Stimulated activated CD4-positive, alpha-beta T cell treated with anti-CD3 and anti-CD28 coated beads, Interleukin-4, amount 100 ng/mL, for 4 hours (primary cell): ENCODE data around the gene SFXN5.
"Not testable (repeated sequence)": the region's sequence is repeated elsewhere in the genome, so short reads cannot be mapped to it uniquely, and the experiment has no call there.

Source experiments
- DNase-seq, 2 experiments: peaks; one replicate each; pipeline ENCODE4 v3.0.0-alpha.2; 2020

Gene SFXN5

DNA sequence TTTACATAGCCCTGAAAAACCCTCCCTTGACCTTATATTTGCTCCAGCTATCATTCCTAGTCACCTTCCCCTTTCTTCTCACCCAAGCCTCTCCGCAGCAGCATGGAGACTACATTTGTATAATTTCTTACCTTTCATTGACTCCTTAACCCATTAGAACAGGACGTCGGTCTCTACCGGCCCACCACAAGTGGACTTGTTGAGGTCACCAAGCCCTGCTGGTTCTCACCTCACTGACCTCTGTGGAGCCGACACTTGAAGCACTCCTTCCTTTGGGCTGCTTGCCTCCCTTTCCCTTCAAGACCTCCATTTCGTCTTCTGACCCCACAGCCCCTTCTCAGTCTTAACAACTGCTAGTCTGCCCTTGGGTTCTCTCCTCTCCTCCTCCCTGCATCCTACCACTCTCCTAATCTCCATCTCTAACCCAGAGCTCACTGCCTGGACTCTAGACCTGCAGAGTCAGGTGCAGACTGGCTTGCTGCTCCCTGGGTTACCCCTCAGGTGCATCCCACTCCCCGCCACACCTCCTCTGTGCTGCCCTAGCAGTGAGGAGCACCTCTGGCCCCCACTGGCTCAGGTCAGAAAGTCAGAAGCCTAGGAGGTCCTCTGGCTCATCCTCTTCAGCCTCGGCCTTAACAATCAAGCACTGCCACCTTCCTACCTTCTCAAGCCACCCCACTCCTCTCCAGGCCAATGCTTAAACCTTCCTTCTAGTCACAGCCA, 5.3 kb upstream of the SFXN5 start:
- DNase-seq, result no peak

DNA sequence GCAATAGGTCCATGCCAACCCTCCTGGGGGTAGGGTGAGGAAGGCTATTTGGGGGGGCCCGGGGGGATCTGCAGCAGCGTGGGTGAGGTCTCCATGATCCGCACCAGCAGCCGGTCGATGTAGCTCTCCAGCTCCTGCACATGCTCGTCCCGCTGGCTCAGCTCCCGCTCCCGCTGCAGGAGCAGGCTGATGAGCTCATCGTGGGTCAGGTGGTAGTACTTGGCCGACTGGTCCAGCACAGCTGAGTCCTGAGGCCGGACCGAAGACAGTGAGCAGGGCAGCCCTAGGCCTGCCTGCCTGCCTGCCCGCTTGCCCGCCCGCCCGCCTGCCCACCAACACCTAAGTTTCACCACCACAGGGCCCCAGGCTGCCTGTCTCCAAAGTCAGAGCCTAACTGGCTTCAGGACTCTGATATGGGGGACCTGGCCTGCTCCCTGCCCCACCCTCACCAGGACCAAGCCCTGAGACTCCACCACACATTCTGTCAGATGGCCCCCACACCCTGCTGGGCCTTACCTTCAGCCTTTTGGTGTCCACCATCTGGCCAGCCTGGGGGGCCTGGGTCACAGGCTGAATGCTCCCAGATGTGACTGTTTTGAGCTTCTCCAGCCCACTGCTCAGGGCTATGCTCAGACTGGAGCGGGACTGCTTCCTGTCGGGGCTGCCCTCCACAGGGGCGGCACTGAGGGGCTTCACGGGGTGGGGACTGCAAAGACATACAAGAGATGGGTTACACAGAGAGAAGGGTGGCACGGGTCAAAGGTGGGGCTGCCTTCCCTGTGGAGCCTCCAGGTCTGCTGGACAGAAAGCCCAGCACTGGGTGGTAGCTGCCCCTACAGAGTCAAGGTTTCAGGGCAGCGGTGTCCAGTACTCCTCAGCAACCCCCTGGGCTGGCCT, 4.2 kb upstream of the SFXN5 start:
- no peak for DNase-seq

GRCh38 chr2:73074110-73075069, 2.9 kb upstream of the SFXN5 start:
- no peak for DNase-seq

DNA sequence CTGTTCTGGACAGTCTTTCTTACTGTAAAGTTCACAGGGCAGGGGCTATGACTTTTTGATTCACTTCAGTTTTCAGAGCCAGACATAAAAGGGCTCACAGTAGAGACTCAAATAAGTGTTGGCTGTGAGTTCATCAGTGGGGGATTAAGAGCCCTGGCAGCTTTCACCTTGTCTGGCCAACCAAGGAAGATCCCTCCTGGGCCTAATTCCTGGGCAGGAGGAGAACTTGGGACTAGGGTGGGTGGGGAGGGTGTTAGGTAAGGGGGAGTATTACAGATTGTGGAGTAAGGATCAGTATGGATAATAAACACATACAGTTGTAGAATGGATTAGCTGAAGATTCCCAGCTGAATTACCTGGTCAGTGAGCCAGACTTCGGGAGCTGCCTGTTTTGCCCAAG, 904 bp upstream of the SFXN5 start:
- DNase-seq, result no peak

DNA sequence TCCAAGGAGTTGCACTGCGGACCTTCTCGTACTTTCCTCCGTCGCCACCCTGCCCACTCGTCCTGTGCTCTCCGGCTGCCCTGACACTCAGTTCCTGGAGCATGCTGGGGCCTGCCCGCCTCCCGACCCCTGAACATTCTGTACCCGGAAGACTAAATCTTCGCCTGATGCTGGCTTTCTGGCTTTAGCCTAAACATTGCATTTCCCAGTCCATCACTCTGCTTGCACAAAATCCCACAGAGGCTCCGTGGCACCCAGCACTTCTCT, 550 bp upstream of the SFXN5 start:
- DNase-seq, result peak; percentile 2 to 6

GRCh38 chr2:73070643-73071359, 711 bp downstream of the SFXN5 start:
- DNase-seq, result peak; percentile 24 to 51

- DNase-seq, result no peak
Observed at GRCh38 chr2:73069855-73070642, 1.5 kb downstream of the SFXN5 start.

GRCh38 chr2:73069041-73069854, 2.3 kb downstream of the SFXN5 start:
- DNase-seq, result no peak

DNA sequence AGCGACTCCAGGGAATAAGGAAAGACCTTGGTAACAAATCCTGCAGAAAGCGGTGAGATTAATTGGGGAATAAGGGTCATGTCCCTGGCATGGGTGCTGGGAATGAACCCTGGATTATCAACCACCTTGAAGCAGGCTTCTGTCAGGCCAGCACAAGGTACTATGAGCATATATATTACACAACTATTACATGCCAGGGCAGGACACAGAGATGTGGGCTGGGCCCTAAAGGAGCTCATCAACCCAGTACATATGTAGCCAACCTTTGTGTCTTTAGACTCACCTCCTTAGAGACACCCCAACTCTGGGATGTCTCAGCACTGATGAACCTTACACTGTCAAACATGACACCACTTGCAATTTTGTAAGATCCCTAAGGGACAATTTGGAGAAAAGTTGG, 3.4 kb downstream of the SFXN5 start:
- DNase-seq, result no peak

- no peak for DNase-seq
Observed at GRCh38 chr2:73067043-73067442, 4.5 kb downstream of the SFXN5 start.

GRCh38 chr2:73065070-73065469, 6.4 kb downstream of the SFXN5 start:
- not testable (repeated sequence) for DNase-seq

DNA sequence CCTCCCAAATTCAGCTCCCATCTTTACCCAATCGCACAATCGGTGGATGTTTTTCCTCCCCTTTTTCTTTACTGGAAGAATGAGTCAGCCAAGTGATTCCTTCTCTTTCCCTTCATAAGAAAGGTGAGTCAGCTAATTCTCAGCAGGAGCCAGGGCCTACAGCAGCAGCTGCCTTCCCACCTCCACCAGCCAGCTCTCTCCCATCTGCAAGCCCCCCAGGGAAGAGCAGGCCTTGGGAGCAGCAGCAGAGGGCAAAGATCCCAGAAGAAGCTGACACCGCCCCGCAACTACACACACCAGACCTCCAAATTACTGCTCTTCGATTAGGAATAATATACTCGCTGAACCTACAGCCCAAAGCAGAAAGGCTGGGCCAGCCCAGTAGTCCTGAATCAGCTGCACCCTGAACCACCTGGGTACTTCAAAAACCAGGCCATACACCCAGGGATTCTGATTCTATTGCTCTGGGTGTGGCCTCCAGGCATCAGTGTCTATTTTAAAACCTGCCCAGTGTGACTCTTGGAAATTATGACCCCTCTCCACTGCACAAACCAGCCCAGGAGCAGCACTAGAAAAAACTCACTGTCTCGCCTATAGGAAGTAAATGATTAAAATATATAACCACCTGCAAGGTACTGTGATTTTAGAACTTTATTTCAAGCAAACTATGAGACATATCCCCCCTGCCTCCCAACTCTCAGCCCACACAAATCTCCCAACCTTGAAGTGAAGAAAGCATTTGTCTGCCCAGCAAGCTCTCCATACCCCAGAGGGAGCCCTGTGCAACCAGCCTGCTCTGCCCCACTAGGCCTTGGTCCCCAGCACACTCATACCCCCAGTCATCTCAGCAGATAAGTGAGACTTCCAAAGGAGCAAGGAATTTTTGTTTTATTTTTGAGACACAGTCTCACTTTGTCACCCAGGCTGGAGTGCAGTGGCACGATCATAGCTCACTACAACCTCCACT, 7.3 kb downstream of the SFXN5 start:
- no peak for DNase-seq

GRCh38 chr2:73063472-73063871, 8.0 kb downstream of the SFXN5 start:
- DNase-seq, result no peak

DNA sequence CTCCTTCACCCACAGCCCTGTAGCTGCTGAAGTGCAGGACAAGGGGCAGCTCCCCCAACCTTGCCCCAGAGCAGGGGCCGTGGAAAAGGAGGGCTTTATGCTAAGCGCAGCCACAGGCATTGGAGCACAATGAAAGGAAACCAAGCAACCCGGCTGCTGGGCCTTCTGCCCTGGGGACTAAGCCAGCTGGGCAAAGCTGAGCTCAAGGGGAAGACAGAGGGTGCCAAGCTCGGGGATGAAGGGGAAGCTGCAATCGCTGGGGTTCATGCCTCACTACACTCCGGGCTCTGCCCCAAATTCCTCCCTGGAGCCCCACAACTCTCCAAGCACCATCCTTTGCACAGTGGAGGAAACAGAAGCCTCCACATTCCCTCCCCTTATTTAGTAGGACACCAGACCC, 12.4 kb downstream of the SFXN5 start:
- DNase-seq, result no peak

- no peak for DNase-seq
Observed at GRCh38 chr2:73054980-73055379, 16.5 kb downstream of the SFXN5 start.

DNA sequence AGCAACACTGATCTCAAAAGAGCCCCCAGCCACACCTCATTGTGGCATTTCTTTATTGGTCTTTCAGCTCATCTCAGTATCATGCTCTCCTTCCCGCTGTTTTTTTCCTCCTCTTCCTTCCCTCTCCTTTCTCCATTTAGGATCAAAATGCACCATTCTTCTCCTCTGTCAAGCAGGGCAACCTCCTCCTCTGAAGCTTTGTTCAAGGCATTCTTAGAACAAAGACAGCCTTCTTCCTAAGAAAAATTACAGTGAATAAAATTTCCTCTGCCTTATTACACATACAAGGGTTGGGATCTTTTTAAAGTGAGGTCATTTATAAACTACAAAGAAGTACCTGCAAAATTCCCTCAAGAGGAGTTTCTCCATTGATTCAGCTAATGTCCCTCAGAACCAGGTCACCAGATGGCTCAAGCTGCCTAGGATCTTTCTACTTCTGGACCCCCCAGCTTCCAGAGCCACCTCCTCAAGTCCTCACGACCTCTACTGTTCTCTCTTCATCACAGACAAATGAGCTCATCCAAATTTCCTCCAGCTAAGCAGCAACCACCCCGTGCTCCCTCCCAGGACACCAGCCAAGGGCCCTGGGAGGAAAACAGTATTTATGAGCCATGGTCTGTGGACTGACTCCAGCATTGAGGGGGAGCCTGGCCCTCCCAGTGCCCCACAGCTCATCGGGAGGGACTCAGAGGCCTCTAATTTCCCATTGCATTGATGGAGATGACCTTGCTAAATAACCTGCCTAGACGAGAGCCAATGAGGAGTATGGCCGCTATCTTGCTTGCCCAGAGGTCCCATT, 18.0 kb downstream of the SFXN5 start:
- no peak for DNase-seq

DNA sequence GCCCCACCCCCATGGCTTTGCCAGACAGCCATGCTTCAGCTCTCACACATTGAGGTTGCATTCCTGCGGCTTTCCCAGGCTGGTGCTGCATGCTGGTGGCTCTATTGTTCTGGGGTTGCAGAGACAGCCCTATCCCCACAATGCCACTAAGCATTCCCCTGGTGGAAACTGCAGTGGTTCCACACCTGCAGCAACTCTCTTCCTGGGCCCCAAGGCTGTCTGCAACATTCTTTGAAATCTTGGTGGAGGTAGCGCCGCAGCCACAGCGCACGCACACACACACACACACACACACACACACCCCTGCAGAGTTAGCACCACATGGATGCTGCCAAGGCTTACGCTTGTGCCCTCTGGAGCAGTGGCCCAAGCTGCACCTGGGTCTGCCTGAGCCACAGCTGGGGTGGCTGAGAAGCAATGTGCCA, 21.4 kb downstream of the SFXN5 start:
- DNase-seq, result no peak

- no peak for DNase-seq
Observed at GRCh38 chr2:73043929-73044832, 27.3 kb downstream of the SFXN5 start.
